Erythroblast (primary cell): ENCODE measurements around the gene GPR42.
A peak's percentile ranks its signal among the peaks of the same experiment; 100 is the strongest.

Experiments
- GATA1 ChIP-seq: IDR thresholded peaks from 2 replicates; pipeline ENCODE4 v1.6.1; 2011; ENCODE audit warnings: low read depth, mild to moderate bottlenecking, control low read depth, low read length, moderate library complexity
- POLR2A ChIP-seq: IDR thresholded peaks from 2 replicates; pipeline ENCODE4 v1.6.1; 2011; ENCODE audit warnings: mild to moderate bottlenecking, low read length

DNA sequence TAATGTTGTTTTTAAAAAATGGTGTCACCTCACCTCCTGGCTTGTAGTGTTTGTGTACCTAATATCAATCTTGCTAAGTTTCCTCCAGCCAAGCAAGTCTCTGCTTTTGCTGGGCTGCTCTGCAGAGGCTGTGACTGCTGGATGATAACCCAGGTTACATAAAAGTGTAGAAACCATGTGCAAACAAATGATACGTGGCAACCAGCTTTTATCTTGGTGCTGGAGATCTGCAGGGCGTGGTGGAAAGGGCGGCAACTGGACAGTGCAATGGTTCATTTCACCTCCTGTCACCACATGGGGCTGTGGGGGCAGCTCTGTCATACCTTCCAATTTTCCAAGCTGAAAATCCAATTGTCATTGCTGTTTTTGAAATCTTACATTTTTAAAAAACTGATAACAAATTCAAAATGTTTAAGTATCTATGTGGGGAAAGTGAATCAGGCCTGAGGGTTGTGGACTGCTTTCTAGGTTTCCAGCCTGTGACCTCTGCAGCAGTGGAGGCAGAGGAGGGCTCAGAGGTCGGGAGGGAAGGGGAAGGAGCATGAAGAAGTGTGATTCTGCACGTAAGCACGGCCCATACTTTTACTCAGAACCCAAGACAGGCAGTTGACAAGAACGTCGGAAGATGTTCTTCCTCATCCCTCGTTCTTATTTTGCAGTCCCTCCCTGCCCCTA, 9.7 kb downstream of the GPR42 start:
- TF ChIP-seq POLR2A (no peak), GATA1 (peak; percentile 64)
